ENCODE results near the gene WDR53. TPM values are rescaled to one million over a fixed set of nuclear protein-coding genes. Genes with fewer than 3 reads are reported as not detected.
"Not testable (repeated sequence)": the region's sequence is repeated elsewhere in the genome, so short reads cannot be mapped to it uniquely, and the experiment has no call there.

The WDR53 gene
- total and polyA plus RNA-seq, 4 experiments from 2014 or later: 25.8 to 38.7 (median 35.2) TPM

DNA sequence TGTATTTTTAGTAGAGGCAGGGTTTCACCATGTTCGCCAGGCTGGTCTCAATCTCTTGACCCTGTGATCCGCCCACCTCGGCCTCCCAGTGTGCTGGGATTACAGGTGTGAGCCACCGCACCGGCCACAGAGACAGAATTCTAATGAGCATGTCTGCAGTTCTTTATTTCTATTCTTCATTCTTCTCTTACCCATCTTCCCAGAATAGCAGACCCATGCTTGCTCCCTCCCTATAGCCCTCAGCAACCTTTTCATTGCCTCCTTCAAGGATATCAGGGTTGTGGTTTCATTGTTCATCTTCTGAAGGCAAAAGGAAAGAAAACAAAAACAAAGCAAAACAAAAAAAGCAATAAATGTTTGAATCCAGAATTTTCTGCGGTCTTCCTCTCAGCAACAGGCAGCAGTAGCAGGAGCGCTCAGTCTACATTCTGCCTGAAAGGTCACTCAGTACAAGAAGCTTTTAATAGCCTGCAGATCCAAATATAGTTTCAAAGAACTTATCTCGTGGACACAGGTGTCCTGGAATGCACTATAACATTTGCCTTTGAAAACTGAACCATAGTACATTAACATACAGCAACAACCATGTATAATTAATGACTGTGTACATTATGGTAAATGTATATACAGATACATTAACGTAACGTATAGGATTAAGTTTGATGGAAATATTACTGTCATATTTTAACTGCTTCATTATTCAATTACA, 53.3 kb downstream of the WDR53 start, which contains the start of gene SMCO1:
SMCO1 (minus strand) TSS at position 434 of the 709 bp plus-strand sequence; CDS start at position 297, 137 bp downstream.
- Histone ChIP-seq H3K36me3 (ENCODE audit: insufficient read depth, low read length) (no peaks in the 10 kb centered on the region), H3K27ac (ENCODE audit: low read depth, low read length) (no peak within 1 kb of the TSS), H3K4me1 (ENCODE audit: insufficient read depth, low read length) (no peaks in the 10 kb centered on the region), H3K9me3 (ENCODE audit: control insufficient read depth in 1 of 2, low read length in 2 of 2) (peaks cover 4 to 13% of the 10 kb centered on the region in 2 donors), H3K4me3 (ENCODE audit: low read length in 2 of 2) (no peak within 1 kb of the TSS), H3K27me3 (ENCODE audit: insufficient read depth, low read length) (no peaks in the 10 kb centered on the region)
- Mint-ChIP-seq H3K4me3 (no peak within 1 kb of the TSS), H3K27ac (no peak within 1 kb of the TSS), H3K36me3 (peaks cover under 1 to 8% of the 10 kb centered on the region in 2 donors), H3K9me3 (peaks cover 0 to 37% (median 24%) of the 10 kb centered on the region in 8 donors), H3K4me1 (peaks cover 0 to 3% (median 0%) of the 10 kb centered on the region in 4 donors), H3K27me3 (peaks cover 0 to 2% of the 10 kb centered on the region in 2 donors)
- ChIA-PET CTCF (ENCODE audit: partially characterized antibody) (interaction anchor here (1.2 kb wide), 1 partner anchor 29 kb away, joined by 3 read pairs; no protein-coding TSS in a partner anchor), POLR2A (ENCODE audit: partially characterized antibody) (no interaction called here)
- intact Hi-C loops (cut with micrococcal nuclease): no loop called here
- no peak for DNase-seq

- peaks cover 0 to 3% (median 0%) of the 10 kb centered on the region in 4 donors for H3K4me1 Mint-ChIP-seq
- Histone ChIP-seq H3K4me3 (ENCODE audit: low read length in 2 of 2) (no peak overlapping the region), H3K27ac (ENCODE audit: low read depth, low read length) (no peak overlapping the region), H3K9me3 (ENCODE audit: control insufficient read depth in 1 of 2, low read length in 2 of 2) (peaks cover 0 to 6% of the 10 kb centered on the region in 2 donors), H3K36me3 (ENCODE audit: insufficient read depth, low read length) (no peaks in the 10 kb centered on the region), H3K4me1 (ENCODE audit: insufficient read depth, low read length) (no peaks in the 10 kb centered on the region), H3K27me3 (ENCODE audit: insufficient read depth, low read length) (no peaks in the 10 kb centered on the region)
- POLR2A ChIA-PET (ENCODE audit: partially characterized antibody): interaction anchor here (0.9 to 1.0 kb wide), 2 partner anchors 10 to 82 kb away, joined by 3 read pairs; no protein-coding TSS in a partner anchor
- CTCF ChIA-PET (ENCODE audit: partially characterized antibody): interaction anchor here (1.2 to 3.0 kb wide), 3 partner anchors 9 to 29 kb away, joined by 3 to 16 read pairs (median 5); no protein-coding TSS in a partner anchor
- H3K9me3 Mint-ChIP-seq: peaks cover 0 to 29% (median 17%) of the 10 kb centered on the region in 8 donors
- H3K27me3 Mint-ChIP-seq: peaks cover 0 to 2% of the 10 kb centered on the region in 2 donors
- H3K4me3 Mint-ChIP-seq: no peak overlapping the region
- H3K27ac Mint-ChIP-seq: no peak overlapping the region
- intact Hi-C loops (cut with micrococcal nuclease): no loop called here
- no peak for DNase-seq
- H3K36me3 Mint-ChIP-seq: peaks cover 0 to 4% of the 10 kb centered on the region in 2 donors
Observed at GRCh38 chr3:196514350-196514716, 54.0 kb downstream of the WDR53 start.

DNA sequence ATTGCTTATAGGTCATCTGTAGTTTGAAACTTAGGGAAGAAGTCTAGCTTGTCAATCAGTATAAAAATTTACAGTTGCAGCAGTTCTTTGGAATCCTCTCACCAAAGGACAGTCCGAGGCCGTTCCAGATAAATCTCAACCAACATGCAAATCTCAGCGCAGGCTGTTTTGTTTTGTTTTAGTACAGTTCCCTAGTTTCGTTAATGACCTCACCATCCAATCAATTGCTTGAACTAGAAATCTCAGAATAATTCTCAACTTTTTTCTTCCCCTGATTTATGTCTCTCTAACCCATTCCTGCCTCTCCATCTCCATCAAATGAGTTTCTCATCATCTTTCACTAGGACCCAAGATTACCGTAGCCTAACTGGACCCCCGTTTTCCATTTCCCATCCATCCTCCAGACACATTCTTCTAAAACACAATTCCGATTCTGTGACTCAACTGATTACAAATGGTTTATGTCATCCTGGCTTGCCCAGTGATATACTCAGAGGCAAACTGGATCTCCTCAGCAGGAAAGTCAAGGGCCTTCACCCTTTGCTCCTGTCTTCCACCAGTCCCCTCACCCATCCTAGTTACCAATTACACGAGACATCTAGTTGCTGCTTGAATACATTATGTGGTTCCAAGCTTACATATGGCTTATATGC, 54.5 kb downstream of the WDR53 start:
- ChIA-PET POLR2A (ENCODE audit: partially characterized antibody) (interaction anchor here (0.9 to 1.0 kb wide), 2 partner anchors 9 to 83 kb away, joined by 3 read pairs; no protein-coding TSS in a partner anchor), CTCF (ENCODE audit: partially characterized antibody) (interaction anchor here (1.2 to 3.0 kb wide), 3 partner anchors 10 to 28 kb away, joined by 3 to 16 read pairs (median 5); no protein-coding TSS in a partner anchor)
- Mint-ChIP-seq H3K9me3 (peaks cover 0 to 24% (median 12%) of the 10 kb centered on the region in 8 donors), H3K27me3 (no peaks in the 10 kb centered on the region), H3K4me3 (no peak overlapping the region), H3K36me3 (no peaks in the 10 kb centered on the region), H3K4me1 (peaks cover 0 to 3% (median 0%) of the 10 kb centered on the region in 4 donors), H3K27ac (no peak overlapping the region)
- Histone ChIP-seq H3K9me3 (ENCODE audit: control insufficient read depth in 1 of 2, low read length in 2 of 2) (peaks cover 0 to 5% of the 10 kb centered on the region in 2 donors), H3K4me3 (ENCODE audit: low read length in 2 of 2) (no peak overlapping the region), H3K27ac (ENCODE audit: low read depth, low read length) (no peak overlapping the region), H3K27me3 (ENCODE audit: insufficient read depth, low read length) (no peaks in the 10 kb centered on the region), H3K4me1 (ENCODE audit: insufficient read depth, low read length) (no peaks in the 10 kb centered on the region), H3K36me3 (ENCODE audit: insufficient read depth, low read length) (no peaks in the 10 kb centered on the region)
- intact Hi-C loops (cut with micrococcal nuclease): no loop called here
- no peak for DNase-seq

- H3K9me3 ChIP-seq (ENCODE audit: control insufficient read depth in 1 of 2, low read length in 2 of 2); H3K36me3 ChIP-seq (ENCODE audit: insufficient read depth, low read length); H3K4me1 Mint-ChIP-seq; H3K4me1 ChIP-seq (ENCODE audit: insufficient read depth, low read length); H3K27me3 ChIP-seq (ENCODE audit: insufficient read depth, low read length); H3K4me3 ChIP-seq (ENCODE audit: low read length in 2 of 2); H3K36me3 Mint-ChIP-seq; H3K9me3 Mint-ChIP-seq; H3K27ac ChIP-seq (ENCODE audit: low read depth, low read length); POLR2A ChIA-PET (ENCODE audit: partially characterized antibody); intact Hi-C loops (cut with micrococcal nuclease); H3K4me3 Mint-ChIP-seq; H3K27me3 Mint-ChIP-seq: not testable (repeated sequence)
- CTCF ChIA-PET (ENCODE audit: partially characterized antibody): interaction anchor here (3.0 kb wide), 1 partner anchor 12 kb away, joined by 16 read pairs; no protein-coding TSS in a partner anchor
- peak in 1 of 5 donors; percentile 25 for DNase-seq
- H3K27ac Mint-ChIP-seq: peak overlapping the region in 3 of 7 donors; percentile 32 to 59 (median 38)
Observed at GRCh38 chr3:196511646-196512425, 56.5 kb downstream of the WDR53 start.

- H3K9me3 Mint-ChIP-seq; DNase-seq; H3K27me3 Mint-ChIP-seq; H3K27me3 ChIP-seq (ENCODE audit: insufficient read depth, low read length); H3K36me3 Mint-ChIP-seq; H3K27ac ChIP-seq (ENCODE audit: low read depth, low read length); H3K4me1 Mint-ChIP-seq; H3K4me1 ChIP-seq (ENCODE audit: insufficient read depth, low read length); intact Hi-C loops (cut with micrococcal nuclease); H3K4me3 ChIP-seq (ENCODE audit: low read length in 2 of 2); H3K4me3 Mint-ChIP-seq; H3K9me3 ChIP-seq (ENCODE audit: control insufficient read depth in 1 of 2, low read length in 2 of 2); H3K27ac Mint-ChIP-seq; H3K36me3 ChIP-seq (ENCODE audit: insufficient read depth, low read length): not testable (repeated sequence)
- ChIA-PET POLR2A (ENCODE audit: partially characterized antibody) (interaction anchor here (1.4 kb wide), 1 partner anchor 10 kb away, joined by 3 read pairs; no protein-coding TSS in a partner anchor), CTCF (ENCODE audit: partially characterized antibody) (interaction anchor here (1.8 to 2.1 kb wide), 2 partner anchors 12 to 25 kb away, joined by 6 to 14 read pairs; no protein-coding TSS in a partner anchor)
Observed at GRCh38 chr3:196511108-196511507, 57.2 kb downstream of the WDR53 start.

DNA sequence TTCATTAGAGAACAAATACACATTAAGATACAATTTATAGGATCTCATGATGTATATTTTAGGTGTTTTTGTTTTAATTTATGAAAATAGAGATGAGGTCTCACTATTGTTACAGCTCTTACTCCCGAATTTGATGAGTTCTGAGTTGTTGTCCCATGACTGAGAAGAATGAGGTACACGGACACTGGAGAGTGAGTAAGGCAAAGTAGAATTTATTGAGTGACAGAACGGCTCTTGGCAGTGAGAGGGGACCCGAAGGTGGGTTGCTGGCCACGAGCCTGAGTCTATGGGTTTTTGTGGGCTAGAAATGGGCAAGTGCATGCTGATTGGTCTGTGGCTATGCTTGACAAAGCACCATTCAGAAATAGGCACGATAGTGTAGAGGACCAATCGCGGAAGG, 61.7 kb downstream of the WDR53 start:
- ChIA-PET POLR2A (ENCODE audit: partially characterized antibody) (interaction anchor here (0.5 kb wide), 1 partner anchor 20 kb away, joined by 3 read pairs; no protein-coding TSS in a partner anchor), CTCF (ENCODE audit: partially characterized antibody) (interaction anchor here (0.6 kb wide), 1 partner anchor 22 kb away, joined by 4 read pairs; no protein-coding TSS in a partner anchor)
- intact Hi-C loops (cut with micrococcal nuclease): no loop called here
- Mint-ChIP-seq H3K9me3 (peaks cover 0 to 7% (median 2%) of the 10 kb centered on the region in 8 donors), H3K36me3 (peaks cover 0 to 13% of the 10 kb centered on the region in 2 donors), H3K4me3 (no peak overlapping the region), H3K27ac (peak overlapping the region in 2 of 7 donors; percentile 16 to 44), H3K27me3 (no peaks in the 10 kb centered on the region), H3K4me1 (peaks cover 0 to 18% (median 6%) of the 10 kb centered on the region in 4 donors)
- H3K4me1 ChIP-seq (ENCODE audit: insufficient read depth, low read length): no peaks in the 10 kb centered on the region
- no peaks in the 10 kb centered on the region for H3K27me3 ChIP-seq (ENCODE audit: insufficient read depth, low read length)
- H3K4me3 ChIP-seq (ENCODE audit: low read length in 2 of 2): no peak overlapping the region
- no peak overlapping the region for H3K27ac ChIP-seq (ENCODE audit: low read depth, low read length)
- peaks cover 0 to 7% of the 10 kb centered on the region in 2 donors for H3K9me3 ChIP-seq (ENCODE audit: control insufficient read depth in 1 of 2, low read length in 2 of 2)
- no peaks in the 10 kb centered on the region for H3K36me3 ChIP-seq (ENCODE audit: insufficient read depth, low read length)
- DNase-seq: no peak

Measured in CD4-positive, alpha-beta memory T cell (primary cell).